SH-SY5Y (cell line): ENCODE measurements around the gene CIROP.

Experiments
- GATA2 ChIP-seq: IDR thresholded peaks from 2 replicates; pipeline ENCODE4 v1.6.1; 2011; ENCODE audit warnings: mild to moderate bottlenecking, low read depth, low read length
- GATA3 ChIP-seq: IDR thresholded peaks from 2 replicates; pipeline ENCODE4 v1.6.1; 2011; ENCODE audit warnings: low read depth, mild to moderate bottlenecking, low read length, moderate library complexity

Gene CIROP, protein sequence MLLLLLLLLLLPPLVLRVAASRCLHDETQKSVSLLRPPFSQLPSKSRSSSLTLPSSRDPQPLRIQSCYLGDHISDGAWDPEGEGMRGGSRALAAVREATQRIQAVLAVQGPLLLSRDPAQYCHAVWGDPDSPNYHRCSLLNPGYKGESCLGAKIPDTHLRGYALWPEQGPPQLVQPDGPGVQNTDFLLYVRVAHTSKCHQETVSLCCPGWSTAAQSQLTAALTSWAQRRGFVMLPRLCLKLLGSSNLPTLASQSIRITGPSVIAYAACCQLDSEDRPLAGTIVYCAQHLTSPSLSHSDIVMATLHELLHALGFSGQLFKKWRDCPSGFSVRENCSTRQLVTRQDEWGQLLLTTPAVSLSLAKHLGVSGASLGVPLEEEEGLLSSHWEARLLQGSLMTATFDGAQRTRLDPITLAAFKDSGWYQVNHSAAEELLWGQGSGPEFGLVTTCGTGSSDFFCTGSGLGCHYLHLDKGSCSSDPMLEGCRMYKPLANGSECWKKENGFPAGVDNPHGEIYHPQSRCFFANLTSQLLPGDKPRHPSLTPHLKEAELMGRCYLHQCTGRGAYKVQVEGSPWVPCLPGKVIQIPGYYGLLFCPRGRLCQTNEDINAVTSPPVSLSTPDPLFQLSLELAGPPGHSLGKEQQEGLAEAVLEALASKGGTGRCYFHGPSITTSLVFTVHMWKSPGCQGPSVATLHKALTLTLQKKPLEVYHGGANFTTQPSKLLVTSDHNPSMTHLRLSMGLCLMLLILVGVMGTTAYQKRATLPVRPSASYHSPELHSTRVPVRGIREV

DNA sequence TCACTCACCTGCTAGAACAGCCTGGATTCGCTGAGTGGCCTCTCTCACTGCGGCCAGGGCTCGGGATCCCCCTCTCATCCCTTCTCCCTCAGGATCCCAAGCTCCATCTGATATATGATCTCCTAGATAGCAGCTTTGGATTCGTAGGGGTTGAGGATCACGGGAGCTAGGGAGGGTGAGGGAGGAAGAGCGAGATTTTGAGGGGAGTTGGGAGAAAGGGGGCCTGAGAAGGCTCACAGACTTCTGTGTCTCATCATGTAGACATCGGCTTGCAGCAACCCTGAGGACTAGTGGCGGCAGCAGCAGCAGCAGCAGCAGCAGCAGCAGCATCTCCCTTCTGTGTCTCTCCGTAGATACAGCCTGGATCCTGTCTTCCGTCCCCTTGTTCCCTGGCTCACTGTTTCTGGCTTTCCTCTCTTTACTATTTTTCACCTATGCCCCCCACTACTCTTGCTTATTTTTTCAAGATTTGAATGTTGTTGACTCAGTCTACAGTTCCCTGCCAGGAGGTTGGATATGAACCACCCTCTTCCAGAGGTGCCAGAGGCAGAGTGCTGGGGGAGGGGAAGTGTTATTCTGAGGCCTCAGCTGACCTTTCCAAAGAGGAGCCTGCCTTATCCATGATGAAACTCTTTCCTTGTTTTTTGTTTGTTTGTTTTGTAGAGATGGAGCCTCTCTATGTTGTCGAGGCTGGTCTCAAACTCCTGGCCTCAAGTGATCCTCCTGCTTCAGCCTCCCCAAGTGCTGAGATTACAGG is at the start of gene CIROP:
Gene CIROP (minus strand): TSS at position 399 of the 757 bp plus-strand sequence. CDS start 69 bp downstream, at position 330.
- no peak for TF ChIP-seq GATA3
- no peak for TF ChIP-seq GATA2

- TF ChIP-seq GATA2 = no peak
- no peak for TF ChIP-seq GATA3
These were observed 49.3 kb upstream of the CIROP start for GRCh38 chr14:23153851-23154796.

- no peak for TF ChIP-seq GATA2
- no peak for TF ChIP-seq GATA3
These were observed 46.6 kb upstream of the CIROP start for GRCh38 chr14:23151342-23151741.

DNA sequence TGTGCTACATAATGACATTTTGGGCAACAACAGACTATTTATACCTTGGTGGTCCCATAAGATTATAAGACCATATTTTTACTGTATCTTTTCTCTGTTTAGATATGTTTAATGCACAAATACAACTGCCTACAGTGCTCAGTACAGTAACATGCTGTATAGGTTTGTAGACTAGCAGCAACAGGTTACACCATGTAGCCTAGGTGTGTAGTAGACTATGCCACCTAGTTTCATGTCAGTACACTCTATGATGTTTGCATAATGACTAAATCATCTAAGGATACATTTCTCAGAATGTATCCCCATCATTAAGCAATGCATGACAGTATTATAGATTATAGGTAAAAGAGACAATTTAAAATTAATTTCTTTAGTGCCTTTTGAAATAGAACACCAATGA is 45.0 kb upstream of the CIROP start:
- TF ChIP-seq GATA2 = no peak
- TF ChIP-seq GATA3 = no peak

DNA sequence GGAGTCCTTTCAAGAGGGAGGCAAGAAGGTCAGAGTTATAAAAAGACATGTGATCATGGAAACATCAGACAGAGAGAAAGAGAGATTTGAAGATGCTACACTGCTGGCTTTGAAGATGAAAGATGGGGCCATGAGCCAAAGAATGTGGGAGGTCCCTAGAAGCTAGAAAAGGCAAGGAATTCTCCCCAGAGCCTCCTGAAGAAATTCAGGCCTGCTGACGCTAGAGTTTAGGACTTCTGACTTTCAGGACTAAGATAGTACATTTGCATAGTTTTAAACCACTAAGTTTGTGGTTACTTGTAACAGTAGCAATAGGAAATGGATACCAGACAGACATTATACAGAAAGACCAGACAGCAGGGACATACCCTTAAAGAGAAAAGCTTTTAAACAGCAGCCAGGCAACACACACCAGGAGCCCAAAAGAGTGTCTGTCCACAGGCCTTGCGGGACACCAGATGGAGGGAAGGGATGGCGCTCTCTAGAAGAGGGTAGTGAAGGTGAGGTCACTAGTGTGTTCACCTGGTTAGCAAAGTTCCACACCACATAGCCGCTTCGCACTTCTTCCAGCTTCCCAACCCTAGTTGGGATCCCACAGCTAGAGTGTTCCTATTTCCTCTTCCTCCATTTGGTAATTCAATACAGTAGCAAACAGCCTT is 43.9 kb upstream of the CIROP start:
- TF ChIP-seq GATA3 = no peak
- no peak for TF ChIP-seq GATA2

DNA sequence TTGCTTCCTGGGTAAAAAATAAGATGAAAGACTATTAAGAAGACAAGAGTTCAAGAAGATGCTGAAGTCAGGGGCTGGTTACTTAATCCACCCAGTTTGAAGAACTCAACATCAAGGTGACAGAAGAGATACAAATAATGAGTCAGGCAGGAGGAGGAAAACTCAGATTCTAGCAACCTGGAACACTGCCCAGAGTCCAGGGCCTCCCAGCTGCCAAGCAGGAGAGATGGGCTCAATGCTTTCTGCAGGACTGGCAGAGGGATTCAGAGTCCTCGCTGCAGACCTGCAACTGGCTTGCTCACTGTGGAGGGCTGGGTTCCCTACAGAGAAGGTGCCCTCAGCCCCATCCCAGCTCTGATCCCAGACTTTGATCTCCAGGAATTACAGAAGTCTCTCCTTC is 42.9 kb upstream of the CIROP start:
- no peak for TF ChIP-seq GATA3
- no peak for TF ChIP-seq GATA2

GRCh38 chr14:23146980-23147379 is 42.2 kb upstream of the CIROP start:
- TF ChIP-seq GATA3 (no peak), GATA2 (no peak)

- no peak for TF ChIP-seq GATA2
- TF ChIP-seq GATA3 = no peak
These were observed 41.6 kb upstream of the CIROP start for GRCh38 chr14:23146351-23146910.

- TF ChIP-seq GATA3 (no peak), GATA2 (no peak)
These were observed 41.1 kb upstream of the CIROP start for GRCh38 chr14:23145794-23146350.

DNA sequence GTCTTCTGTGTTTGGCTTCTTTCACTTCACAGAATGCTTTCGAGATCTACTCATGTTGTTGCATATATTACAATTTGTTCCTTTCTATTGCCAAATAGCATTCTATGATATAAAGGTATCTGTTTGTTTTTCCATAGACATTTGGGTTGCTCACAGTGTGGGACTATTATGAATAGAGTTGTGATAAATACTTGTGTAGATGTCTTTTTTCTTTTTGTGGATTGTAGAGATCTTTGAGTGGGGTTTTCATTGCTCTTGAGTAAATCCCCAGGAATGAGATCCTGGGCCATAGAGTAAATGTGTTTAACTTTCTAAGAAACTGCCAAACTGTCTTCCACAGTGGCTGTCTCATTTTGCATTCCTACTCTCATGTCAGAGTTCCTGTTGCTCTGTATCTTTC is 39.1 kb upstream of the CIROP start:
- no peak for TF ChIP-seq GATA3

DNA sequence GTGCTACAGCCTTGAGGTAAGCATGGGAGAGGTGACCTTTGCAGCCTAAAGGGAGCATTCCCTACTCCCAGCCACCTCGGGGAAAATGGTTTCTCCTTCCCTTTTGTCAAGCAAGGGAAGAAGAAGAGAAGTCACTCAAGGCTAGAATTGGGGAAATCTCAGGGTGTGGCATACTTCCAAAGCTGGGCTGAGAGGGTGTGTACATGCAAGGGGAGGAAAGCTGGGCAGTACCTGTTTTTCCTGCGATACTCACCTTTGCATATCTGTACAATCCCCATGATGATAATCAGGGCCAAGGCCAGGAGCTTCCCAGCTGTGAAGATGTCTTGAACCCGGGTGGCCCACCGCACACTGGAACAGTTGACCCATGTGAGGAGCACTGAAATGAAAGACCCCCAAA is 38.0 kb upstream of the CIROP start:
- no peak for TF ChIP-seq GATA2
- no peak for TF ChIP-seq GATA3

- no peak for TF ChIP-seq GATA3
- TF ChIP-seq GATA2 = no peak
These were observed 37.1 kb upstream of the CIROP start for GRCh38 chr14:23141706-23142444.
